ENCODE data around the gene EXOSC1. TPM values are rescaled to one million over a fixed set of nuclear protein-coding genes. Genes with fewer than 3 reads are reported as not detected.

Gene EXOSC1
- total and polyA plus RNA-seq, 2 of the 13 experiments (the other 11 are each of a cell fraction or from before 2014, with no cell fraction given), result 36.3 to 39.9 TPM

DNA sequence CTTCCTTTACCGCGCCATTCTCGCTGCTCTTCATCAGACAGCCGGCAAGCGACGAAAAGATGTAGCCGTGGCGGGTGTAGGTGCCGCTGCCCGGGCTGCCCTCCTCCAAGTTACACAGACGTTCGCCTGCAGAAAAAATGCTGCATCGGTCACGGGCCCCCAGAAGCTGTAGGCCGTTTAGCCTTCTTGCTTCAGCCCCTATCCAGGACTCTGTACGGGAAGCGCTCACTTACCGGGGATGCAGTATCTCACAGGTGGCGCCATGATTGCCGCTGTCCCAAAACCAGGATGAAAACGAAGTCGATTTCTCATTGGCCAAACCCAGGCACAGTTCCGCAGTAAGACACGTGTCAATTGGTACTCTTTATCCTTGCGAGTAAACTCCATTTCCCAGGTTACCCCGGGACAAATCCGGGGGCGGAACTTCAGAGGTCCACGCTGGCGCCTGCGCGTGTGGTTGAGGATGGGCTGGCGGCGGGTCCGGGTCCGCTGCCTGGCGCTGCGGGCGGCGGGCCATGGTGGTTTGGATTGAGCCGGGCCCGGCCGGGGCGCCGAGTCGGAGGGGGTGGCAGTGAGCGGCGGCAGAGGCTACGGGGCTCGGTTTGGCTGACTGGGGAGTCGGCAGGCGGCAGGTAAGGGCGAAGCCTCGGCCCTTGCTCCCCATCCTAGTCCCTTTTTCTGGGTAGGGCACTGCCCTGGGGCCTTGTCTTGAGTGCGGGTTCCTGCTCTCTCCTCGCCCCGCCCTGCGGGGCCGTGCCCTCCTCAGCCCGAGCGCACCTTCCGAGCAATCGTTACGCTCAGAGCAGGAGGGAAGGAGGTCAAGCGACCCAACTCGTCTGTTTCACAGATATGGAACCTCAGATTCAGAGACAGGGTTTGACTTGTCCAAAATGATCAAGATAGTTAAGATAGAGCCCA, at the start of gene EXOSC1, which contains the start of gene ZDHHC16 (continued):
- TF ChIP-seq MYPOP (CRISPR knock-in tag; IDR thresholded peaks at IDR 0.05) (peak; percentile 38; the same call in 1 of the 2 replicates), ZNF354B (CRISPR knock-in tag; IDR thresholded peaks at IDR 0.05) (no peak), FOXO1 (CRISPR knock-in tag; IDR thresholded peaks at IDR 0.05) (0 out of 2 replicates have a peak, but pooled peaks have one; percentile 17), ZXDC (CRISPR knock-in tag; IDR thresholded peaks at IDR 0.05) (no peak), ZNF329 (CRISPR knock-in tag; IDR thresholded peaks at IDR 0.05; ENCODE audit: low read depth) (no peak), ZNF296 (CRISPR knock-in tag; conservative IDR thresholded peaks at IDR 0.05) (no peak), FLYWCH1 (CRISPR knock-in tag; IDR thresholded peaks at IDR 0.05) (no peak), GABPB1 (CRISPR knock-in tag; IDR thresholded peaks at IDR 0.05) (peak; percentile 92), ZNF562 (CRISPR knock-in tag; IDR thresholded peaks at IDR 0.05; ENCODE audit: borderline replicate concordance) (no peak), ZNF143 (CRISPR knock-in tag; IDR thresholded peaks at IDR 0.05) (peak; percentile 98), ZBTB42 (CRISPR knock-in tag; IDR thresholded peaks at IDR 0.05) (no peak), ZNF235 (CRISPR knock-in tag; IDR thresholded peaks at IDR 0.05; ENCODE audit: borderline replicate concordance) (no peak), KAT7 (CRISPR knock-in tag; IDR thresholded peaks at IDR 0.05; ENCODE audit: borderline replicate concordance) (no peak; the same call in 1 of the 2 replicates), ZNF629 (CRISPR knock-in tag; conservative IDR thresholded peaks at IDR 0.05) (peak; percentile 35; the same call in 1 of the 2 replicates), FOXK2 (IDR thresholded peaks at IDR 0.05) (no peak)
- TF ChIP-seq, protein P1, sequence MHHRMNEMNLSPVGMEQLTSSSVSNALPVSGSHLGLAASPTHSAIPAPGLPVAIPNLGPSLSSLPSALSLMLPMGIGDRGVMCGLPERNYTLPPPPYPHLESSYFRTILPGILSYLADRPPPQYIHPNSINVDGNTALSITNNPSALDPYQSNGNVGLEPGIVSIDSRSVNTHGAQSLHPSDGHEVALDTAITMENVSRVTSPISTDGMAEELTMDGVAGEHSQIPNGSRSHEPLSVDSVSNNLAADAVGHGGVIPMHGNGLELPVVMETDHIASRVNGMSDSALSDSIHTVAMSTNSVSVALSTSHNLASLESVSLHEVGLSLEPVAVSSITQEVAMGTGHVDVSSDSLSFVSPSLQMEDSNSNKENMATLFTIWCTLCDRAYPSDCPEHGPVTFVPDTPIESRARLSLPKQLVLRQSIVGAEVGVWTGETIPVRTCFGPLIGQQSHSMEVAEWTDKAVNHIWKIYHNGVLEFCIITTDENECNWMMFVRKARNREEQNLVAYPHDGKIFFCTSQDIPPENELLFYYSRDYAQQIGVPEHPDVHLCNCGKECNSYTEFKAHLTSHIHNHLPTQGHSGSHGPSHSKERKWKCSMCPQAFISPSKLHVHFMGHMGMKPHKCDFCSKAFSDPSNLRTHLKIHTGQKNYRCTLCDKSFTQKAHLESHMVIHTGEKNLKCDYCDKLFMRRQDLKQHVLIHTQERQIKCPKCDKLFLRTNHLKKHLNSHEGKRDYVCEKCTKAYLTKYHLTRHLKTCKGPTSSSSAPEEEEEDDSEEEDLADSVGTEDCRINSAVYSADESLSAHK (CRISPR knock-in tag; IDR thresholded peaks at IDR 0.05; ENCODE audit: borderline replicate concordance), result 0 out of 2 replicates have a peak, but pooled peaks have one; percentile 29
- TF ChIP-seq, protein P2, sequence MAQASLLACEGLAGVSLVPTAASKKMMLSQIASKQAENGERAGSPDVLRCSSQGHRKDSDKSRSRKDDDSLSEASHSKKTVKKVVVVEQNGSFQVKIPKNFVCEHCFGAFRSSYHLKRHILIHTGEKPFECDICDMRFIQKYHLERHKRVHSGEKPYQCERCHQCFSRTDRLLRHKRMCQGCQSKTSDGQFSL (CRISPR knock-in tag; IDR thresholded peaks at IDR 0.05), result no peak
- TF ChIP-seq, protein P3, sequence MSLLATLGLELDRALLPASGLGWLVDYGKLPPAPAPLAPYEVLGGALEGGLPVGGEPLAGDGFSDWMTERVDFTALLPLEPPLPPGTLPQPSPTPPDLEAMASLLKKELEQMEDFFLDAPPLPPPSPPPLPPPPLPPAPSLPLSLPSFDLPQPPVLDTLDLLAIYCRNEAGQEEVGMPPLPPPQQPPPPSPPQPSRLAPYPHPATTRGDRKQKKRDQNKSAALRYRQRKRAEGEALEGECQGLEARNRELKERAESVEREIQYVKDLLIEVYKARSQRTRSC (CRISPR knock-in tag; IDR thresholded peaks at IDR 0.05; ENCODE audit: low read depth), result 0 out of 2 replicates have a peak, but pooled peaks have one; percentile 16

Data from HepG2 (cell line).